Caco-2 (cell line): ENCODE data around the gene A2ML1. TPM values are rescaled to one million over a fixed set of nuclear protein-coding genes. Genes with fewer than 3 reads are reported as not detected.

ENCODE experiments used
- BruUV-seq: library from RNA; stranded (reverse); fragments of 400-500 nt; replicated peaks from 2 replicates; lab custom pipeline; 2021; lab: Mats Ljungman, UMichigan
- CTCF ChIA-PET: fragments of 300-600 bp; sonication (Branson Sonifier 250); formaldehyde crosslinking; loops from one replicate; lab custom pipeline; 2022; ENCODE audit warnings: antibody characterized with exemption; lab: Charles Lee
- POLR2A ChIA-PET: fragments of 300-600 bp; sonication (Branson Sonifier 250); formaldehyde crosslinking; loops from one replicate; lab custom pipeline; 2022; ENCODE audit warnings: antibody characterized with exemption; lab: Charles Lee
- DNase-seq, 2 experiments: peaks; one replicate each; pipeline versions ENCODE4 v3.0.0 to v3.0.0-alpha.2; 2020 to 2022
- H3K27me3 ChIP-seq: replicated peaks from 2 replicates; pipeline ENCODE4 v1.6.0; 2011; ENCODE audit warnings: low read length; ENCODE audit not compliant: control insufficient read depth, insufficient read depth
- H3K36me3 ChIP-seq: 2 replicates; pipeline ENCODE4 v1.5.1; 2011; ENCODE audit warnings: low read length; ENCODE audit not compliant: control insufficient read depth, insufficient read depth
- H3K4me1 ChIP-seq: fragments of 250-450 bp; sonication (Bioruptor Pico); 2 replicates; pipeline ENCODE4 v1.5.1; 2020; ENCODE audit warnings: mild to moderate bottlenecking
- H3K4me3 ChIP-seq: 2 replicates; pipeline ENCODE4 v1.5.1; 2011; ENCODE audit warnings: low read depth, mild to moderate bottlenecking, control low read depth, low read length
- H3K9me3 ChIP-seq: fragments of 250-450 bp; sonication (Bioruptor Pico); 2 replicates; pipeline ENCODE4 v1.5.1; 2020; ENCODE audit warnings: mild to moderate bottlenecking, moderate library complexity
- H3K27ac Mint-ChIP-seq: one replicate; pipeline ENCODE4 v1.8.0; 2022; ENCODE audit warnings: mixed read lengths; ENCODE audit not compliant: unreplicated experiment
- H3K27me3 Mint-ChIP-seq: one replicate; pipeline ENCODE4 v1.8.0; 2022; ENCODE audit warnings: mixed read lengths; ENCODE audit not compliant: insufficient read depth, unreplicated experiment
- H3K36me3 Mint-ChIP-seq: one replicate; pipeline ENCODE4 v1.8.0; 2022; ENCODE audit warnings: mild to moderate bottlenecking, mixed read lengths; ENCODE audit not compliant: insufficient read depth, unreplicated experiment
- H3K4me1 Mint-ChIP-seq: one replicate; pipeline ENCODE4 v1.8.0; 2022; ENCODE audit warnings: low read depth, mixed read lengths; ENCODE audit not compliant: unreplicated experiment
- H3K4me3 Mint-ChIP-seq: one replicate; pipeline ENCODE4 v1.8.0; 2022; ENCODE audit warnings: mild to moderate bottlenecking, moderate library complexity, mixed read lengths; ENCODE audit not compliant: unreplicated experiment
- H3K9me3 Mint-ChIP-seq: one replicate; pipeline ENCODE4 v1.8.0; 2022; ENCODE audit warnings: mixed read lengths; ENCODE audit not compliant: unreplicated experiment
- CTCF ChIP-seq, 2 experiments: fragments of 200-600 bp in 1 of 2; IDR thresholded peaks; 1 replicate in 1 of 2; 2 replicates in 1 of 2; pipeline versions ENCODE4 v1.5.1 to v1.8.0; 2011 to 2022; ENCODE audit warnings: antibody characterized with exemption in 1 of 2, control low read depth in 1 of 2, inconsistent platforms in 1 of 2, low read depth in 1 of 2, low read length in 1 of 2, mild to moderate bottlenecking in 1 of 2, moderate library complexity in 1 of 2; ENCODE audit not compliant: insufficient read depth in 1 of 2, severe bottlenecking in 1 of 2, unreplicated experiment in 1 of 2
- intact Hi-C: fragments of 100-400 bp; cut with micrococcal nuclease; formaldehyde crosslinking; loops from one replicate; pipeline ENCODE4 v1.10.0; 2022; ENCODE audit not compliant: unreplicated experiment
- total RNA-seq: library from RNA; stranded (reverse); gene quantifications from 2 replicates; pipeline ENCODE4 v1.2.3, GENCODE V29; 2022

The A2ML1 gene
- total RNA-seq, 1 experiment from 2014 or later, result not detected

- CTCF ChIA-PET, result no interaction called here
- Histone ChIP-seq H3K27me3 (no peaks in the 10 kb centered on the region), H3K4me3 (no peak overlapping the region), H3K36me3 (no peaks in the 10 kb centered on the region), H3K4me1 (no peaks in the 10 kb centered on the region), H3K9me3 (peaks cover 4% of the 10 kb centered on the region; the same call in 1 of the 2 replicates)
- H3K36me3 Mint-ChIP-seq, result no peaks in the 10 kb centered on the region
- DNase-seq, result no peak
- no peaks in the 10 kb centered on the region for H3K9me3 Mint-ChIP-seq
- no peak overlapping the region for H3K4me3 Mint-ChIP-seq
- H3K27me3 Mint-ChIP-seq, result peaks cover 6% of the 10 kb centered on the region
- POLR2A ChIA-PET, result no interaction called here
- intact Hi-C loops, result no loop called here
- no peak overlapping the region for H3K27ac Mint-ChIP-seq
- BruUV-seq, result no TSS peak
- H3K4me1 Mint-ChIP-seq, result no peaks in the 10 kb centered on the region
- no peak for TF ChIP-seq CTCF (IDR thresholded peaks at IDR 0.05; ENCODE audit: insufficient read depth in 1 of 2, low read depth in 1 of 2, low read length in 1 of 2, severe bottlenecking in 1 of 2, unreplicated experiment in 1 of 2)
Observed at GRCh38 chr12:8821591-8821990, 830 bp upstream of the A2ML1 start.

GRCh38 chr12:8823565-8824300 lies 1.3 kb downstream of the A2ML1 start:
- TF ChIP-seq CTCF (IDR thresholded peaks at IDR 0.05; ENCODE audit: insufficient read depth in 1 of 2, low read depth in 1 of 2, low read length in 1 of 2, severe bottlenecking in 1 of 2, unreplicated experiment in 1 of 2), result peak; percentile 48 to 51
- Histone ChIP-seq H3K4me3 (no peak overlapping the region), H3K27me3 (no peaks in the 10 kb centered on the region), H3K36me3 (no peaks in the 10 kb centered on the region), H3K9me3 (peaks cover 4% of the 10 kb centered on the region; the same call in 1 of the 2 replicates), H3K4me1 (no peaks in the 10 kb centered on the region)
- no peaks in the 10 kb centered on the region for H3K36me3 Mint-ChIP-seq
- H3K4me3 Mint-ChIP-seq, result no peak overlapping the region
- intact Hi-C loops, result loop anchor here (1.0 kb wide), 1 partner anchor 141 kb away; no protein-coding TSS in a partner anchor
- peaks cover 10% of the 10 kb centered on the region for H3K27me3 Mint-ChIP-seq
- BruUV-seq, result no TSS peak
- ChIA-PET CTCF (interaction anchor here (1.2 kb wide), 1 partner anchor 142 kb away, joined by 8 read pairs; no protein-coding TSS in a partner anchor), POLR2A (no interaction called here)
- H3K4me1 Mint-ChIP-seq, result peaks cover under 1% of the 10 kb centered on the region
- H3K9me3 Mint-ChIP-seq, result peaks cover 10% of the 10 kb centered on the region
- peak in 1 of 2 experiments; percentile 35 for DNase-seq
- no peak overlapping the region for H3K27ac Mint-ChIP-seq

- POLR2A ChIA-PET, result no interaction called here
- peaks cover 10% of the 10 kb centered on the region for H3K27me3 Mint-ChIP-seq
- Histone ChIP-seq H3K4me3 (no peak overlapping the region), H3K9me3 (peaks cover 4% of the 10 kb centered on the region; the same call in 1 of the 2 replicates), H3K36me3 (no peaks in the 10 kb centered on the region), H3K27me3 (no peaks in the 10 kb centered on the region), H3K4me1 (no peaks in the 10 kb centered on the region)
- intact Hi-C loops, result no loop called here
- peak overlapping the region; percentile 26 for H3K27ac Mint-ChIP-seq
- H3K4me3 Mint-ChIP-seq, result no peak overlapping the region
- no TSS peak for BruUV-seq
- TF ChIP-seq CTCF (IDR thresholded peaks at IDR 0.05; ENCODE audit: insufficient read depth in 1 of 2, low read depth in 1 of 2, low read length in 1 of 2, severe bottlenecking in 1 of 2, unreplicated experiment in 1 of 2), result no peak
- H3K9me3 Mint-ChIP-seq, result peaks cover 10% of the 10 kb centered on the region
- H3K36me3 Mint-ChIP-seq, result no peaks in the 10 kb centered on the region
- H3K4me1 Mint-ChIP-seq, result peaks cover 5% of the 10 kb centered on the region
- DNase-seq, result no peak
- CTCF ChIA-PET, result no interaction called here
Observed at GRCh38 chr12:8827551-8828256, 5.3 kb downstream of the A2ML1 start.
